GM19043 (cell line): Measurements from ENCODE around the gene SSMEM1.
"Not testable (repeated sequence)": the region's sequence is repeated elsewhere in the genome, so short reads cannot be mapped to it uniquely, and the experiment has no call there.

Experiments used
- ATAC-seq: cut with Tn5 transposase; IDR thresholded peaks from one replicate; pipeline ENCODE4 v1.9.1; 2021; ENCODE audit warnings: low read depth; ENCODE audit not compliant: unreplicated experiment

The SSMEM1 gene

DNA sequence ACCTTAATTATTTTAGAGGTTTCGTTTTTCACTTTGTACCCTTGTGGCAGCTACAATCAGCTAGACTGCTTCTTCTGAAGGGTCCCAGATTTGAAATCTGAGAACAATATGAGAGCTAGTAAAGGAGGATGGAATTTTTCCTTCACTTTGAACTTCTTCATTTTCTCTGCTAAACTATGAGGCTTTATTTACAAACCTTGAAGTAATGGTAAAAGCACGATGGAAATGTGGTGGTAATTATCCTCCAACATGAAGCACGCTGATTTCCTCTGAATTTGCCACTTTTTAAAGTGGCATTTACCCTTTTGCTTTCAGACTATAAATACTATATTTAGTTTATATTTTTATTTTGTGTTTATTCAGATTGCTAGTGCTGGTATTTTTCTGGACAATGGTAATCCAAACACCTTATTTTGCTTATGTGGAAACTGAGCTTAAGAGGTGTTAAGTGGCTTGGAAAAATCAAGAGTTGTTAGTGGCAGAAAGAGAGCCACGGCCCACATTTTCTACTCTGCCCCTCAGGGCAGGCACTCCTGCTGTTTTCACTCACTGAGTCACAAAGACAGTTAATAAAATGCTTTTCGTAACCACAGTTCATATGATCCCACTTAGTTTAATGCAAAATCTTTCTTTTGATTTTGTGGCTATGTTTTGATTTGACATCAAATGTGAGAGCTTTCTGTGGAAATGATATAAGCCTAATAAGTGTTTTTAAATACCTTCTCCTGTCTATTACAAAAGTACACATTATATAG is 2.7 kb downstream of the SSMEM1 start:
- ATAC-seq = no peak

GRCh38 chr7:130213828-130214227 is 6.2 kb downstream of the SSMEM1 start:
- ATAC-seq = no peak

GRCh38 chr7:130216025-130216424 is 8.4 kb downstream of the SSMEM1 start:
- ATAC-seq = no peak

DNA sequence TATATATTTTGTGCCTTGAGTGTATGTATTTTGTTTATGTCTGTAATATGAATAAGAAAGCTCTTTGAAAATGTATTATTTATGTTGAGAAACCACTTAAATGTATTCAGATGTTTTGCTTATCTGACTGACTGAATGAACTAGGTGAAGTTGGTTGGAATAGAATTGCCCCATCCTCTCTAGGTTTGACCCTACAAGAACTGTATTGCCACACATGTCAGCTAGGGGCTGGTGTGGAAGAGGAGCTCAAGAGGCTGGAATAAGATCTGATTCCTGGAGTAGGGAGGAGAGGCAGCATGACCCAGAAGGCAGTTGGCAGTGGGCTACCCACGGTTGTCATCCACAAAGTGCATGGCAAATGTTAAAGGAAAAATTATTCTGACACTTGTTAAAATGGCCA is 9.1 kb downstream of the SSMEM1 start:
- ATAC-seq = no peak

DNA sequence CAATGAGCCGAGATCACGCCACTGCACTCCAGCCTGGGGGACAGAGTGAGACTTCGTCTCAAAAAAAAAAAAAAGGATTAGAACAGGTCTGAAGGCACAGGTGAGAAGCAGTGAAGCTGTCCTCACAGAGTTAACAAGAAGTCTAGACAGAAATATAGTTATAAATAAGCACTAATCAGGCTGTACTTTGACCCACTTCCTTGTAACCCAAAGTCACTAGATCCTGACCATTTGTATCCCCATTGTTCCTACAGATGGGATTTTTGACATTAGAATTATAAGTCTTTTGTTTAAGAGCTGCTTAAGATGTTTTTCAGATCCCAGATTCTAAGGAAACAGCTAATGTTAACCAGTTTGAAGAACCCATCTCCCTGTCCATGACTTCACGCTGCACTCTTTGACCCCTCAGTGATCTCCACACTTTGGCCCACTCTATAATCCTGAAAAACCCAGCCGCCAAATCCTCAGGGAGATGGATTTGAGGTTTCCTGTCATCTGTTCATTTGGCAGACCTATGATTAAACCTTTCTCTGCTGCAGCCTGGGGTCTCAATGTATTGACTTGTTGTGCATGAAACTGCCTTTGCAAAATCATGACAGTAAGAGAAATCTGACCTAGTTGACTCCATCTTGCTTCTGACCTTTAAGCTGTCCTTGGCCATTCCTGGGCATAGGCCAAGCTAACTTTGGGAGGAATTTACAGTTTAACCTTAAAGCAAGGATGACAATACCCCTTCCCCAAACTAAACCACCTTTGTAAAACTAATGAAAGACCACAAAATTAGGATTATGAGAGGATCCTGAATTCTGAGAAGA is 11.4 kb downstream of the SSMEM1 start:
- ATAC-seq = no peak

DNA sequence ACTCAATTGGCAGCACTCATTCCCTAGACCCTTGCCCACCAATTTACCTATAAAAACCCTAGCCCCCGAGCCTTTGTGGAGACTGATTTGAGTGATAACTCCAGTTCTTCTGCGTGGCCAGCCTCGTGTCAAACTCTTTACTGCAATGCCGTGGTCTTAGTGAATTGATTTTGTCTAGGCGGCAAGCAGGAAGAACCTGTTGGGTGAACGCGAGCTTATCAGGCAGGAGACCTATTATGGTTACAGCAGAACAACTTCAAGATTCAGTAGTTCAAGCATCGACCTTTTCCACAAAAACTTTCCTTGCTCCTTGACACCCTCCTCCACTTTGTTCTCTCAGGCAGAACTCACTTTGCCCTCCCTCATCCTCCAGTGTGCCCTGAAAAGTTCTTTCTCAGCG is 12.2 kb downstream of the SSMEM1 start:
- no peak for ATAC-seq

DNA sequence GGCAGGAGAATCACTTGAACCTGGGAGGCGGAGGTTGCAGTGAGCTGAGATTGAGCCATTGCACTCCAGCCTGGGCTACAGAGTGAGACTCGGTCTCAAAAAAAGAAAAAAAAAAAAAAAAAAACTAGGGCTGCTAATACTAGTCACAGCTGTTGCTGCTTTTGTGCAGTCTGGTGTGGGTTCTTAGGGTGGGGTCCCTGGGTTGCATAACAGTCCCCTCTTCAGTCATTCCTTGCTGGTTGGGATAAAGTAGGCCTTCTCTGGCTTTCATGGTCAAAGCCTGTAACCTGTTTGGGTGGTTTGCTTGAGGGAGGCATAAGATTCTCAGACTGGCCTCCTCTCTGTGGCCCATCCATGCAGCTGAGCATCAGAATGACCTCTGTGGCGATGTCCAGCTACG is 14.1 kb downstream of the SSMEM1 start:
- ATAC-seq = no peak

GRCh38 chr7:130223646-130224045 is 16.0 kb downstream of the SSMEM1 start:
- ATAC-seq = no peak

GRCh38 chr7:130224210-130224609 is 16.6 kb downstream of the SSMEM1 start:
- ATAC-seq = no peak

DNA sequence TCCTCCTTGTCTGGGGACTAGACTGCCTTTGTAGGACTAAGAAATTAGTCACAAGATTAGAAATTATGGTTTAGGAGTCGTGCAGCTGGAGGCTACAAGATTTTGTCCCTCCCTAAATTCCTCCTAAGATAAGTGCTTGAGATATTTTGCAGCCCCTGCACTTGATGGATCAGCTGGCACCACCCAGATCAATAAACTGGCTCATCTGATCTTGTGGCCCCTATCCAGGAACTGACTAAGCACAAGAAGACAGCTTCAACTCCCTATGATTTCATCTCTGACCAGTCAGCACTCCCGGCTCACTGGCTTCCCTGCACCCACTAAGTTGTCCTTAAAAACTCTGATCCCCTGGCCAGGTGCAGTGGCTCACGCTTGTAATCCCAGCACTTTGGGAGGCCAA is 17.3 kb downstream of the SSMEM1 start:
- ATAC-seq = not testable (repeated sequence)

GRCh38 chr7:130226333-130226732 is 18.7 kb downstream of the SSMEM1 start:
- ATAC-seq = no peak

DNA sequence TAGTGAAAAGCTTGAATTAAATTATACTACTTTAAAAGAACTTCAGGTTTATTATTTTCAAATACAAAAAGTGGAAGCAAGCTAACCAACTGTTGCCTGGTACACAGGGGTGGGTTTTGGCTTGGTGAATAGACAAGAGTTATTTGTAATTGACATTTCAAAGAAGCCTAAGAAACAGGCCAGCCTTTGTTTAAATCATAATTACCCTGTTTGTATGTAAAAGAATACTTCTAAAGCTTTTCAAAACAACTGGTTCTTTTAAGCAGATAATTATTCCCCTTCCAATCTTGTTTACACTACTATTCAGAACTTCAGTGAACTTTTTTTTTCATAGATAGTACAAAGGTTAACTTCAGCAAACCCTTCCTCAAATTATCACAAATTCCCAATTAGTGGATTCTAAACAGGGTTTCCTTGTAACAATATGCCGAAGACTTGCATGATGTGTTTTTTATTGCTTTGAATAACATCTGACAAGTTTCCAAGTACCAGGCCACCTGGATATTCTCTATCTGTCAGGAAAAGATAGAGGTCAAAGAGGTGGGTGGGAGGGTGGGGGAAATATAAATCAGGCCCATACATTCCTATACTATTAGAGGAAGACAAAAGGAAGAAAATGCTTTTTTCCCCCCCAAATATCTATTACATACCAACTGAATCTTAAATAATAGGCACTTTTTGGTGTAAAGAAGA is 20.4 kb downstream of the SSMEM1 start:
- ATAC-seq = no peak

- ATAC-seq = no peak
Observed at GRCh38 chr7:130228840-130229502, 21.3 kb downstream of the SSMEM1 start.

DNA sequence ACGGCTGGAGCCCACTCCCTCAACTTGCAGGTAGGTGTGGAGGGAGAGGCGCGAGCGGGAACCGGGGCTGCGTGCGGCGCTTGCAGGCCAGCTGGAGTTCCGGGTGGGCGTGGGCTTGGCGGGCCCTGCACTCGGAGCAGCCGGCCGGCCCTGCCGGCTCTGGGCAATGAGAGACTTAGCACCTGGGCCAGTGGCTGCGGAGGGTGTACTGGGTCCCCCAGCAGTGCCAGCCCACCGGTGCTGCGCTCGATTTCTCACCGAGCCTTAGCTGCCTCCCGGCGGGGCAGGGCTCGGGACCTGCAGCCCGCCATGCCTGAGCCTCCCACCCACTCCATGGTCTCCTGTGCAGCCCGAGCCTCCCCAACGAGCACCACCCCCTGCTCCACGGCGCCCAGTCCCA is 22.3 kb downstream of the SSMEM1 start:
- not testable (repeated sequence) for ATAC-seq

DNA sequence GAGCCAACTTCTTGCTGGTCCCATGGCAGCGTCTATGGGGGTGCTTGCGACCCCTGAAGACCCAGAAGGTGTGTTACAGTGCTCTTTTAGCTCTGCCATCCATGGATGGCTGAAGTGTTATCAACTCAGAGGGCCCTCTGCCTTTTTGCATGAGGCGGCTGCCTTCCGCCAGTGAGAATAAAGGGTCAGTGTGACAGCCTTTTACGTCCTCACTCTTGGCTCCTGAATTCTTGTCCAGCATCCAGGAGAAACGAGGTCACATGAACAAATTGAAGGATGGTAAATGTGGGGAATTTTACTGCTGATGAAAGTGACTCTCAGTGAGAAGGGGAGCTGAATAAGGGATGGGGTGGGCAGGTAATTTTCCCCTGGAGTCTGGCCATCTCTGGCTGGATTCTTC is 24.1 kb downstream of the SSMEM1 start:
- ATAC-seq = no peak

DNA sequence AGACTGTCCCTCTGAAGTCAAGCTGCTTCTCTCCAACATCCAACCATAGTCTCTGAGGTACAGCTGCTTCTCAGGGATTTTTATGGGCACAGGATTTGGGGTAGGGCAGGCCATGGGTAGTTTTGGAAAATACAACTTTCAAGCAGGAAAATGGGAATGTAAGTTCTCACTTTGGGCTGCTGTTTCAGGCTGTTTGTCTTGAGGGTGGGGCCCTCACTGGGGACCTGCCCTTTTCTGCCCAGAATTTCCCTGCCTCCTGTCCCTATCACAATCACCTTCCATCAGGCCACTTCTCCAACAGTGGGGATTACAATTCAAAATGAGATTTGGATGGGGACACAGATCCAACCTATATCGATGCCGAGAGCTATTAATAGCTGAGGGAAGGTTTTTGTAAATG is 24.5 kb downstream of the SSMEM1 start:
- no peak for ATAC-seq

DNA sequence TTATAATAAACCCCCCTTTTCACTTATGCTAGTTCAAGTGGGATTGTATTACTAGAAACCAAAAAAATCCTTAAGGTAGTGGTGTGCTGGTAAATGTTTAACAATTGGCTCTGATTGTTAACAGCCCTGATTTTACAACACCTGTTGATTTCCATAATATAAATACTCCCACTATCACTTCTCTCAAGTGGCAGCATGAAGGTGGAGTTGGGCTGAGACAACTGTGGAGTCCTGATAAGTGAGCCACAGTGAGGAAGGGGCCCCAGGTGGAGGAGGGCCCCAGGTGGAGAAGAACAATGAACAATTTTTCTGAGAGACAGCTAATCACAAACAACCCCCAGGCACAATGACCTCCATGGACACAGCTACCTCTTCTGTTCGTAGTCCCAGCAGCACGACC is 26.4 kb downstream of the SSMEM1 start:
- no peak for ATAC-seq

- not testable (repeated sequence) for ATAC-seq
Observed at GRCh38 chr7:130236361-130236760, 28.7 kb downstream of the SSMEM1 start.

GRCh38 chr7:130240240-130240639 is 32.6 kb downstream of the SSMEM1 start:
- ATAC-seq = no peak

GRCh38 chr7:130242198-130243014 is 34.7 kb downstream of the SSMEM1 start:
- no peak for ATAC-seq
